ENCODE data around the gene ZNF212. TPM values are rescaled to one million over a fixed set of nuclear protein-coding genes. Genes with fewer than 3 reads are reported as not detected.

The ZNF212 gene
- total RNA-seq, 2 donors from 2014 or later: 15.8 to 17.6 TPM

DNA sequence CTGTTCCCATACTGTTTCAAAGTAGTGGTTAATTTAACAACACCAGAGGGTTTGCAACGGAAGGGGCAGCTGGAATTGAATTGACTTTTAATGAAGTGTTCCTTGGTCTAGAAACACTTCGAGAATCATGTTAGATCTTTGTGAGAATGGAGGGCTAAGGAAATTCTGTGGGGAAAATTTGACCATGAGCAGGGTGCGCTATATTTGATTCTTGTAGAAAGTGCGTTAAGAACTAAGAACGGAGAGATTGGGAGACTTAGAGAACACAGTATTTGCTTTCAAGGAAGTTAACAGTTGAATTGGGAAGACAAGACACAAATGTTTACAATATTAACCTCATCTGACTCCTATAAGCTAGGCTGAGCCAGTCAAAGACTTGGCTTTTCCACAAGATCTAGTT is 1.2 kb downstream of the ZNF212 start:
- peak overlapping the region; percentile 92 for H3K9ac ChIP-seq (ENCODE audit: extremely low read depth, low read length, poor library complexity, severe bottlenecking)

GRCh38 chr7:149241696-149242095 is 2.2 kb downstream of the ZNF212 start:
- no peak overlapping the region for H3K4me3 Mint-ChIP-seq
- H3K27me3 ChIP-seq (ENCODE audit: control insufficient read depth, insufficient read depth, low read length, poor library complexity, severe bottlenecking): peaks cover 9% of the 10 kb centered on the region
- H3K9me3 ChIP-seq (ENCODE audit: control insufficient read depth, low read length): peaks cover 10% of the 10 kb centered on the region
- no peak overlapping the region for H3K4me3 ChIP-seq (ENCODE audit: low read length)
- H3K27me3 Mint-ChIP-seq (ENCODE audit: insufficient read depth): peaks cover 15% of the 10 kb centered on the region
- H3K27ac ChIP-seq (ENCODE audit: low read depth, low read length): no peak overlapping the region
- 84% methylated on average over 2 to 5 of the region's 5 CpGs for WGBS, 2 experiments (ENCODE audit: insufficient coverage in 1 of 2, insufficient read length in 1 of 2)
- no peak for DNase-seq
- peaks cover 12% of the 10 kb centered on the region for H3K9me3 Mint-ChIP-seq
- peaks cover 19% of the 10 kb centered on the region for H3K36me3 Mint-ChIP-seq (ENCODE audit: low read depth)
- H3K36me3 ChIP-seq (ENCODE audit: control insufficient read depth, insufficient read depth, low read length): peaks cover 4% of the 10 kb centered on the region
- peaks cover 6% of the 10 kb centered on the region for H3K4me1 Mint-ChIP-seq
- TF ChIP-seq, protein P1, sequence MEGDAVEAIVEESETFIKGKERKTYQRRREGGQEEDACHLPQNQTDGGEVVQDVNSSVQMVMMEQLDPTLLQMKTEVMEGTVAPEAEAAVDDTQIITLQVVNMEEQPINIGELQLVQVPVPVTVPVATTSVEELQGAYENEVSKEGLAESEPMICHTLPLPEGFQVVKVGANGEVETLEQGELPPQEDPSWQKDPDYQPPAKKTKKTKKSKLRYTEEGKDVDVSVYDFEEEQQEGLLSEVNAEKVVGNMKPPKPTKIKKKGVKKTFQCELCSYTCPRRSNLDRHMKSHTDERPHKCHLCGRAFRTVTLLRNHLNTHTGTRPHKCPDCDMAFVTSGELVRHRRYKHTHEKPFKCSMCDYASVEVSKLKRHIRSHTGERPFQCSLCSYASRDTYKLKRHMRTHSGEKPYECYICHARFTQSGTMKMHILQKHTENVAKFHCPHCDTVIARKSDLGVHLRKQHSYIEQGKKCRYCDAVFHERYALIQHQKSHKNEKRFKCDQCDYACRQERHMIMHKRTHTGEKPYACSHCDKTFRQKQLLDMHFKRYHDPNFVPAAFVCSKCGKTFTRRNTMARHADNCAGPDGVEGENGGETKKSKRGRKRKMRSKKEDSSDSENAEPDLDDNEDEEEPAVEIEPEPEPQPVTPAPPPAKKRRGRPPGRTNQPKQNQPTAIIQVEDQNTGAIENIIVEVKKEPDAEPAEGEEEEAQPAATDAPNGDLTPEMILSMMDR (conservative IDR thresholded peaks at IDR 0.05): no peak
- H3K27ac Mint-ChIP-seq: no peak overlapping the region
- no peaks in the 10 kb centered on the region for H3K4me1 ChIP-seq (ENCODE audit: control insufficient read depth, insufficient read depth, low read length)
- H3K9ac ChIP-seq (ENCODE audit: extremely low read depth, low read length, poor library complexity, severe bottlenecking): no peak overlapping the region

More for the DNA sequence above, 1.2 kb downstream of the ZNF212 start:
- peaks cover 9% of the 10 kb centered on the region for H3K27me3 ChIP-seq (ENCODE audit: control insufficient read depth, insufficient read depth, low read length, poor library complexity, severe bottlenecking)
- H3K9me3 Mint-ChIP-seq: peaks cover 12% of the 10 kb centered on the region
- H3K27me3 Mint-ChIP-seq (ENCODE audit: insufficient read depth): peaks cover 18% of the 10 kb centered on the region
- H3K4me1 Mint-ChIP-seq: peaks cover 6% of the 10 kb centered on the region
- H3K36me3 ChIP-seq (ENCODE audit: control insufficient read depth, insufficient read depth, low read length): peaks cover 4% of the 10 kb centered on the region
- peaks cover 15% of the 10 kb centered on the region for H3K36me3 Mint-ChIP-seq (ENCODE audit: low read depth)
- whole genome bisulfite sequencing, 2 experiments (ENCODE audit: insufficient coverage in 1 of 2, insufficient read length in 1 of 2): 86 to 91% methylated on average over 5 of the region's 5 CpGs
- H3K4me3 ChIP-seq (ENCODE audit: low read length): peak overlapping the region; percentile 98
- peaks cover 10% of the 10 kb centered on the region for H3K9me3 ChIP-seq (ENCODE audit: control insufficient read depth, low read length)
- peak overlapping the region; percentile 97 for H3K4me3 Mint-ChIP-seq
- H3K27ac Mint-ChIP-seq: no peak overlapping the region
- no peak overlapping the region for H3K27ac ChIP-seq (ENCODE audit: low read depth, low read length)
- H3K4me1 ChIP-seq (ENCODE audit: control insufficient read depth, insufficient read depth, low read length): no peaks in the 10 kb centered on the region
- no peak for DNase-seq
- TF ChIP-seq, protein P1 (conservative IDR thresholded peaks at IDR 0.05): no peak

- peaks cover 4% of the 10 kb centered on the region for H3K4me1 Mint-ChIP-seq
- H3K4me3 Mint-ChIP-seq: no peak overlapping the region
- no peaks in the 10 kb centered on the region for H3K27me3 Mint-ChIP-seq (ENCODE audit: insufficient read depth)
- Histone ChIP-seq H3K9me3 (ENCODE audit: control insufficient read depth, low read length) (peaks cover 10% of the 10 kb centered on the region), H3K36me3 (ENCODE audit: control insufficient read depth, insufficient read depth, low read length) (peaks cover 4% of the 10 kb centered on the region), H3K9ac (ENCODE audit: extremely low read depth, low read length, poor library complexity, severe bottlenecking) (no peak overlapping the region), H3K4me1 (ENCODE audit: control insufficient read depth, insufficient read depth, low read length) (no peaks in the 10 kb centered on the region), H3K4me3 (ENCODE audit: low read length) (no peak overlapping the region), H3K27ac (ENCODE audit: low read depth, low read length) (no peak overlapping the region), H3K27me3 (ENCODE audit: control insufficient read depth, insufficient read depth, low read length, poor library complexity, severe bottlenecking) (no peaks in the 10 kb centered on the region)
- TF ChIP-seq, protein P1 (conservative IDR thresholded peaks at IDR 0.05): no peak
- H3K36me3 Mint-ChIP-seq (ENCODE audit: low read depth): peaks cover 25% of the 10 kb centered on the region
- no peak overlapping the region for H3K27ac Mint-ChIP-seq
- no peak for DNase-seq
- H3K9me3 Mint-ChIP-seq: peaks cover 12% of the 10 kb centered on the region
- 82 to 93% methylated on average over 5 of the region's 5 CpGs for WGBS, 2 experiments (ENCODE audit: insufficient coverage in 1 of 2, insufficient read length in 1 of 2)
Observed at GRCh38 chr7:149245244-149245643, 5.8 kb downstream of the ZNF212 start.

Measured in endodermal cell (in vitro differentiated cells).